PC-3 (cell line): ENCODE measurements around the gene CREG2.

Experiments used
- CTCF ChIP-seq: fragments of 300-600 bp; sonication (generic); conservative IDR thresholded peaks from 2 replicates; pipeline ENCODE4 v1.5.1; 2017; ENCODE audit warnings: antibody characterized with exemption, low read depth, mild to moderate bottlenecking, low read length
- EZH2 ChIP-seq: fragments of 300-600 bp; sonication (generic); IDR thresholded peaks from one replicate; pipeline ENCODE4 v1.6.1; 2017; ENCODE audit warnings: antibody characterized with exemption, mild to moderate bottlenecking, low read length; ENCODE audit not compliant: unreplicated experiment

GRCh38 chr2:101354420-101355311 lies 32.6 kb downstream of the CREG2 start:
- TF ChIP-seq CTCF (no peak), EZH2 (no peak)
